ENCODE results near the gene CMSS1.

GRCh38 chr3:99861216-99861615, 43.6 kb downstream of the CMSS1 start:
- no peak for TF ChIP-seq REST (IDR thresholded peaks at IDR 0.05)
- no peak for TF ChIP-seq CTCF (IDR thresholded peaks at IDR 0.05; ENCODE audit: low read depth, low read length, missing input control)
